Stomach (tissue), 4 donors: ENCODE measurements around the gene GPANK1.

ENCODE experiments used
- POLR2AphosphoS5 ChIP-seq, 3 donors: sonication (generic); formaldehyde crosslinking; IDR thresholded peaks; one replicate each; pipeline ENCODE4 v1.6.1; 2016; ENCODE audit warnings: antibody characterized with exemption in 3 of 3
- TF ChIP-seq, protein P1 (sequence below), 7 experiments: fragments of 450-650 bp in 4 of 7; fragments of 200-600 bp in 3 of 7; sonication (generic) in 3 of 7; IDR thresholded peaks; one replicate each; pipeline ENCODE4 v1.5.1; 2016 to 2019; ENCODE audit warnings: antibody characterized with exemption in 7 of 7, control low read depth in 2 of 7, mild to moderate bottlenecking in 1 of 7

DNA sequence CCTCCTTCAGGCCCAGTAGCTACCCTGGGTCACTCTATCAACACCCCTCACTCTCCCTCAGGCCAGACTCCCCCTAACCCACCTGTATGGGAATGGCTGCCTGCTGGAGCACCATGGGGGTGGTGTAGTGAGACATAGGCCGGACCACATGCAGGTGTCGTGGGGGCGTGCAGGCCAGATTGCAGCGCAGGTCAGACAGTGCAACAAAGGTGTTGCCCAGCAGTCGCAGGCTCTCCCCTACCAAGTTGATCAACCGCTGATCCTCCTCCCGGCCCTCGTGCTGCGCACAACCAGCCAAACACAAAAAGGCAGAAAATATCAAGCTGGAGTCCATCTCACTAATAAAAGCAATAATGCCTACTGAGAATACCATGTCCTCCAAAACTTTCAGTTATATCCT, 19.5 kb downstream of the GPANK1 start:
- TF ChIP-seq, protein P1, sequence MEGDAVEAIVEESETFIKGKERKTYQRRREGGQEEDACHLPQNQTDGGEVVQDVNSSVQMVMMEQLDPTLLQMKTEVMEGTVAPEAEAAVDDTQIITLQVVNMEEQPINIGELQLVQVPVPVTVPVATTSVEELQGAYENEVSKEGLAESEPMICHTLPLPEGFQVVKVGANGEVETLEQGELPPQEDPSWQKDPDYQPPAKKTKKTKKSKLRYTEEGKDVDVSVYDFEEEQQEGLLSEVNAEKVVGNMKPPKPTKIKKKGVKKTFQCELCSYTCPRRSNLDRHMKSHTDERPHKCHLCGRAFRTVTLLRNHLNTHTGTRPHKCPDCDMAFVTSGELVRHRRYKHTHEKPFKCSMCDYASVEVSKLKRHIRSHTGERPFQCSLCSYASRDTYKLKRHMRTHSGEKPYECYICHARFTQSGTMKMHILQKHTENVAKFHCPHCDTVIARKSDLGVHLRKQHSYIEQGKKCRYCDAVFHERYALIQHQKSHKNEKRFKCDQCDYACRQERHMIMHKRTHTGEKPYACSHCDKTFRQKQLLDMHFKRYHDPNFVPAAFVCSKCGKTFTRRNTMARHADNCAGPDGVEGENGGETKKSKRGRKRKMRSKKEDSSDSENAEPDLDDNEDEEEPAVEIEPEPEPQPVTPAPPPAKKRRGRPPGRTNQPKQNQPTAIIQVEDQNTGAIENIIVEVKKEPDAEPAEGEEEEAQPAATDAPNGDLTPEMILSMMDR (IDR thresholded peaks at IDR 0.05) = no peak
- TF ChIP-seq POLR2AphosphoS5 (IDR thresholded peaks at IDR 0.05) = no peak
